Measurements from ENCODE around the gene HECW1.
A peak's percentile ranks its signal among the peaks of the same experiment; 100 is the strongest.

The HECW1 gene

DNA sequence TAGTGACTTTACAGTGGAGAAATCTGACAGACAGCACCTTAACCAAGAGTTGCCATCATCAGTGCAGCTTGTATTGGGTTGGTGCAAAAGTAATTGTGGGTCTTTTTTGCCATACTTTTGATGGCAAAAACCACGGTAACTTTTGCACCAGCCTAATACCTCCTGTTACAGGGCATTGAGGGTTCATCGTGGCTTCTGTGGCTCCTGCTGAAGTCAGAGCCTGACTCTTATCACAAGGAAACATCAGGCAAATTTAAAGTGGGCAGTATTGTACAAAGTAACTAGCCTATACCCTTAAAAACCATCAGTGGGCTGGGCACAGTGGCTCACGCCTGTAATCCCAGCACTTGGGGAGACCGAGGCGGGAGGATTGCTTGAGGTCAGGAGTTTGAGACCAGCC, 117.4 kb downstream of the HECW1 start:
- H3K27ac ChIP-seq: no peak overlapping the region
- TF ChIP-seq, protein P1, sequence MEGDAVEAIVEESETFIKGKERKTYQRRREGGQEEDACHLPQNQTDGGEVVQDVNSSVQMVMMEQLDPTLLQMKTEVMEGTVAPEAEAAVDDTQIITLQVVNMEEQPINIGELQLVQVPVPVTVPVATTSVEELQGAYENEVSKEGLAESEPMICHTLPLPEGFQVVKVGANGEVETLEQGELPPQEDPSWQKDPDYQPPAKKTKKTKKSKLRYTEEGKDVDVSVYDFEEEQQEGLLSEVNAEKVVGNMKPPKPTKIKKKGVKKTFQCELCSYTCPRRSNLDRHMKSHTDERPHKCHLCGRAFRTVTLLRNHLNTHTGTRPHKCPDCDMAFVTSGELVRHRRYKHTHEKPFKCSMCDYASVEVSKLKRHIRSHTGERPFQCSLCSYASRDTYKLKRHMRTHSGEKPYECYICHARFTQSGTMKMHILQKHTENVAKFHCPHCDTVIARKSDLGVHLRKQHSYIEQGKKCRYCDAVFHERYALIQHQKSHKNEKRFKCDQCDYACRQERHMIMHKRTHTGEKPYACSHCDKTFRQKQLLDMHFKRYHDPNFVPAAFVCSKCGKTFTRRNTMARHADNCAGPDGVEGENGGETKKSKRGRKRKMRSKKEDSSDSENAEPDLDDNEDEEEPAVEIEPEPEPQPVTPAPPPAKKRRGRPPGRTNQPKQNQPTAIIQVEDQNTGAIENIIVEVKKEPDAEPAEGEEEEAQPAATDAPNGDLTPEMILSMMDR (conservative IDR thresholded peaks at IDR 0.05): no peak

DNA sequence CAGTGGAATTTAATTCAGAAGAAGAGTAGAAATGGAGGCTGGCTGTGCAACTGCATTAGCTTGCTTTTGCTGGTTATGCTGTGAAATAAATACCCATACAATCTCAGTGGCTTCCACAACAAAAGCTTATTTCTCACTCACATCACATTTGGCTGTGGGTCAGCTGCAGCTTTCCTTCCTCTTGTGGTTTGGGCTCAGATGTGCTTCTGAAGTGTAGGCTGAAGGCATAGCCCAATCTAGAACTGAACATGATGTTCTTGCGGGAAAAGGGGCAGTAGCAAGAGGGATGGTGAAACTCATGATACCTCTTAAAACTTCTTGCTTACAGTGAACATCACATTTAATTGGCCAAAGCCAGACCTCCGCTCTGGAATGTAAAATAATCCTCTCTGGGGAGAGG, 119.9 kb downstream of the HECW1 start:
- H3K27ac ChIP-seq: no peak overlapping the region
- TF ChIP-seq, protein P1 (conservative IDR thresholded peaks at IDR 0.05): no peak

DNA sequence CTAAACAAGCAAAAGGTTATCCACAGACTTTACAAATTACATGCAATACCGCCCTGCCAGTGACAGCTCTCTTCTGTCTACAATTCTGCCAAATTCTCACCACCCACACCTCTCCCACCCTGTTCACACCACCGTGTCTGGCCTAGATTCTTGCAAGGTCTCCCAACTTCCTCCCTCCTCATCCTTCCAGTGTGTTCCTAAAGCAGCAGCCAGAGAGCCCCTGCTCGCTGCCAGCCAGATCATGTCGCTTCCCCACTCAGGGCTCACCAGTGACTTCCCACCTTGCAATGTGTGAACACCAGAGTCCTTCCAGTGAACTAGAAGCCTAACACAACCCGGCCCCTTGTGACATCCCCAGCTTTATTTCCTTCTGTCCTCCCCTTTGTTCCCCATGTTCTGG, 121.6 kb downstream of the HECW1 start:
- TF ChIP-seq, protein P1 (conservative IDR thresholded peaks at IDR 0.05): no peak
- no peak overlapping the region for H3K27ac ChIP-seq

GRCh38 chr7:43234968-43235367, 122.5 kb downstream of the HECW1 start:
- TF ChIP-seq, protein P1 (conservative IDR thresholded peaks at IDR 0.05): no peak
- H3K27ac ChIP-seq: no peak overlapping the region

- H3K27ac ChIP-seq: peak overlapping the region; percentile 92
- TF ChIP-seq, protein P1 (conservative IDR thresholded peaks at IDR 0.05): no peak
These were observed 128.1 kb downstream of the HECW1 start for GRCh38 chr7:43240565-43240964.

- H3K27ac ChIP-seq: peak overlapping the region; percentile 92
- TF ChIP-seq, protein P1 (conservative IDR thresholded peaks at IDR 0.05): no peak
These were observed 130.3 kb downstream of the HECW1 start for GRCh38 chr7:43242628-43243255.

GRCh38 chr7:43244232-43244631, 131.8 kb downstream of the HECW1 start:
- H3K27ac ChIP-seq: no peak overlapping the region
- TF ChIP-seq, protein P1 (conservative IDR thresholded peaks at IDR 0.05): no peak

All from VCaP (cell line).